ENCODE results near the gene NTN3. TPM values are rescaled to one million over a fixed set of nuclear protein-coding genes. Genes with fewer than 3 reads are reported as not detected.

The NTN3 gene
- total and polyA plus RNA-seq, 2 of the 8 experiments (the other 6 are each of a cell fraction or from before 2014, with no cell fraction given) = 0.30 to 0.34 TPM

GRCh38 chr16:2514333-2515179 is 43.5 kb downstream of the NTN3 start:
- no peaks in the 10 kb centered on the region for H3K9me3 ChIP-seq (ENCODE audit: insufficient read depth in 2 of 2, low read depth in 1 of 2, low read length in 1 of 2)
- no peak for FAIRE-seq
- peaks cover 26 to 53% of the 10 kb centered on the region in 2 experiments for H3K79me2 ChIP-seq (ENCODE audit: control insufficient read depth in 1 of 2, insufficient read depth in 2 of 2, low read length in 2 of 2)
- H3K27me3 ChIP-seq (replicated peaks in 1 of 4; ENCODE audit: control insufficient read depth in 3 of 4, extremely low read depth in 1 of 4, insufficient read depth in 3 of 4, low read length in 3 of 4) = peaks cover 0 to 3% (median 0%) of the 10 kb centered on the region in 4 experiments; a peak in 2 of 7 replicates
- no peaks in the 10 kb centered on the region; a peak in 1 of 8 replicates for H3K36me3 ChIP-seq (ENCODE audit: control insufficient read depth in 2 of 4, insufficient read depth in 4 of 4, low read length in 3 of 4)
- H2BK15ac ChIP-seq (ENCODE audit: low read length) = no peak overlapping the region
- H4K20me1 ChIP-seq (replicated peaks in 1 of 2; ENCODE audit: control insufficient read depth in 1 of 2, insufficient read depth in 2 of 2, low read length in 2 of 2) = peaks cover 30 to 38% of the 10 kb centered on the region in 2 experiments
- H2AFZ ChIP-seq (ENCODE audit: low read length) = no peak overlapping the region
- H3K56ac ChIP-seq (replicated peaks; ENCODE audit: insufficient read length, low read depth, low read length) = peak overlapping the region; percentile 50
- H3K4me2 ChIP-seq (ENCODE audit: insufficient read depth in 1 of 2, low read depth in 2 of 2, low read length in 2 of 2) = peak overlapping the region; percentile 85 to 90
- no peak overlapping the region for H4K5ac ChIP-seq (ENCODE audit: insufficient read length, low read depth, low read length)
- H3K9ac ChIP-seq (replicated peaks in 1 of 4; ENCODE audit: extremely low read depth in 1 of 4, low read depth in 3 of 4, low read length in 3 of 4) = peak overlapping the region; percentile 89 to 97 (median 92)
- peaks cover 8% of the 10 kb centered on the region; the same call in 1 of the 2 replicates for H3K23me2 ChIP-seq (ENCODE audit: low read depth, low read length)
- H2BK20ac ChIP-seq (ENCODE audit: low read length) = no peak overlapping the region
- 0 out of 2 replicates have a peak overlapping the region, but pooled peaks have one; percentile 44 for H2BK5ac ChIP-seq (ENCODE audit: low read depth, low read length)
- H2AK5ac ChIP-seq (ENCODE audit: low read depth, low read length) = no peak overlapping the region
- no peak overlapping the region for H3K14ac ChIP-seq (ENCODE audit: insufficient read length)
- no peak overlapping the region for H3K23ac ChIP-seq (ENCODE audit: insufficient read length)
- H2BK120ac ChIP-seq (replicated peaks; ENCODE audit: low read depth, low read length) = no peak overlapping the region
- POLR2A ChIA-PET (ENCODE audit: partially characterized antibody) = interaction anchor here (0.5 to 5.6 kb wide), 15 partner anchors 9 to 363 kb away, joined by 3 to 44 read pairs (median 4); partner anchors contain the start of gene CEMP1
- CTCF ChIA-PET (ENCODE audit: partially characterized antibody) = interaction anchor here (0.6 to 1.4 kb wide), 2 partner anchors 92 to 167 kb away, joined by 3 to 4 read pairs; no protein-coding TSS in a partner anchor
- H3K4ac ChIP-seq (replicated peaks; ENCODE audit: insufficient read length, low read depth, low read length) = no peak overlapping the region
- no peak for DNase-seq (ENCODE audit: low read depth in 1 of 2, low spot score in 2 of 2)
- H3K79me1 ChIP-seq (ENCODE audit: low read depth, low read length) = peaks cover 24% of the 10 kb centered on the region
- H3K18ac ChIP-seq (ENCODE audit: extremely low read depth, low read length) = no peak overlapping the region
- H3K4me3 ChIP-seq (ENCODE audit: extremely low read depth in 1 of 4, insufficient read depth in 2 of 4, low read depth in 3 of 4, low read length in 4 of 4) = peak overlapping the region; percentile 77 to 99 (median 84)
- peak overlapping the region; percentile 99; the same call in 1 of the 2 replicates for H3K27ac ChIP-seq (ENCODE audit: low read depth, low read length)
- no peak overlapping the region for H4K91ac ChIP-seq (replicated peaks; ENCODE audit: insufficient read length, low read length)
- 12% methylated on average over 13 of the region's 63 CpGs; no CpG with 5 or more reads in 1 of the 2 experiments for WGBS, 2 experiments (ENCODE audit: extremely low coverage in 1 of 2, insufficient coverage in 1 of 2, insufficient read length in 1 of 2, insufficient replicate concordance in 2 of 2, low coverage in 1 of 2, low lambda C conversion rate in 2 of 2, missing lambda C conversion rate in 1 of 2)
- peak overlapping the region; percentile 27; the same call in 1 of the 2 replicates for H2BK12ac ChIP-seq (ENCODE audit: low read depth, low read length)
- H4K8ac ChIP-seq (ENCODE audit: extremely low read depth, insufficient read depth, low read length) = peak overlapping the region; percentile 98; the same call in 1 of the 2 replicates
- H3K4me1 ChIP-seq (replicated peaks in 1 of 4; ENCODE audit: control insufficient read depth in 3 of 4, insufficient read depth in 4 of 4, low read length in 3 of 4) = peaks cover 4 to 37% (median 22%) of the 10 kb centered on the region in 4 experiments
- no peak for TF ChIP-seq JUND (IDR thresholded peaks at IDR 0.05; ENCODE audit: low read length)
- no peak for TF ChIP-seq EZH2 (IDR thresholded peaks at IDR 0.05; ENCODE audit: low read depth, low read length, severe bottlenecking)
- TF ChIP-seq SIRT6 (IDR thresholded peaks at IDR 0.05; ENCODE audit: low read length) = no peak
- TF ChIP-seq HDAC6 (IDR thresholded peaks at IDR 0.05; ENCODE audit: low read depth, low read length) = no peak
- no peak for TF ChIP-seq SRF (IDR thresholded peaks at IDR 0.05; ENCODE audit: low read depth, low read length)
- TF ChIP-seq POLR2A (IDR thresholded peaks at IDR 0.05; ENCODE audit: control extremely low read depth in 1 of 2, low read depth in 2 of 2, low read length in 2 of 2) = 0 out of 3 replicates have a peak, but pooled peaks of 1 of the 2 experiments have one; percentile 50
- TF ChIP-seq BCL11A (IDR thresholded peaks at IDR 0.05; ENCODE audit: low read depth in 2 of 2, low read length in 2 of 2) = no peak
- TF ChIP-seq CTCF (IDR thresholded peaks at IDR 0.05; ENCODE audit: control extremely low read depth in 1 of 3, insufficient read depth in 1 of 3, low read depth in 1 of 3, low read length in 3 of 3) = no peak
- no peak for TF ChIP-seq BRCA1 (IDR thresholded peaks at IDR 0.05; ENCODE audit: low read depth, low read length)
